ENCODE results near the gene VARS1.
"Not testable (repeated sequence)": the region's sequence is repeated elsewhere in the genome, so short reads cannot be mapped to it uniquely, and the experiment has no call there.

The VARS1 gene

DNA sequence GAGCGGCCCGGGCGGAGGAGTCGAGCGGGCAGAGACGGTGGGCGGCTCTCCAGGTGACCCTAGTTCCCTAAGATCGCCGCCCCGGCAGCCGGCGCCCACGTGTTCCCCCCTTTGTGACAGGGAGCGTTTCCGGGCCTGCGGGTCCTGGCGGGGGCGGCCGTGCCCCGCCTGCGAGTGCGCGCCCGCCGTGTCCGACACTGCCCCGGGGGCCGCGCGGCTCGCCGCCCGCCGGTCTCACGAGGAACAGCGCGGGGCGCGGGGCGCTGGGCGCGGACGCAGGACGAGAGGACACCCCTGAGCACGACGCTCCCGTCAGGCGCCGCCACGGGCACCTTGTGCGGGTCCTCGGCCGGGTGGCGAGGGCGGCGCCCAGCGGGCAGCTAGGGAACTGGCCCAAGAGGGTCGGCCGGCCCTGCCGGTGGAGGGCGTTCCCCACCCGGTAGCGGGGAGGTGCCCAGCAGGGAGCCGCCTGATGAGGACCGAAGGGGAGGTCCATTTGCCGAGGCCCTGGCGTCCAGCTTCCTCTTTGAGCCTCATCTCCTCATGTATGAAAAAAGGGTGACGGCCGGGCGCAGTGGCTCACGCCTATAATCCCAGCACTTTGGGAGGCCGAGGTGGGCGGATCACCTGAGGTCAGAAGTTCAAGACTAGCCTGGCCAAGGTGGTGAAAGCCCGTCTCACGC lies at the start of gene VARS1:
VARS1 (minus strand) TSS at position 137 of the 683 bp plus-strand sequence. CDS start 535 bp downstream, outside the sequence.
- DNase-seq (ENCODE audit: low spot score in 2 of 2) (peak; percentile 76 to 82), ATAC-seq (replicated peaks; ENCODE audit: extremely low read depth, poor library complexity, severe bottlenecking) (peak; percentile 80)
- no peaks in the 10 kb centered on the region for H3K27me3 Mint-ChIP-seq
- H3K4me3 Mint-ChIP-seq: peak within 1 kb of the TSS; percentile 98
- H3K4me1 Mint-ChIP-seq: peaks cover 38% of the 10 kb centered on the region
- H3K36me3 Mint-ChIP-seq (ENCODE audit: insufficient read depth): peaks cover 9% of the 10 kb centered on the region
- no peaks in the 10 kb centered on the region for H3K9me3 Mint-ChIP-seq
- H3K27ac Mint-ChIP-seq (ENCODE audit: low read depth): peak within 1 kb of the TSS; percentile 98

DNA sequence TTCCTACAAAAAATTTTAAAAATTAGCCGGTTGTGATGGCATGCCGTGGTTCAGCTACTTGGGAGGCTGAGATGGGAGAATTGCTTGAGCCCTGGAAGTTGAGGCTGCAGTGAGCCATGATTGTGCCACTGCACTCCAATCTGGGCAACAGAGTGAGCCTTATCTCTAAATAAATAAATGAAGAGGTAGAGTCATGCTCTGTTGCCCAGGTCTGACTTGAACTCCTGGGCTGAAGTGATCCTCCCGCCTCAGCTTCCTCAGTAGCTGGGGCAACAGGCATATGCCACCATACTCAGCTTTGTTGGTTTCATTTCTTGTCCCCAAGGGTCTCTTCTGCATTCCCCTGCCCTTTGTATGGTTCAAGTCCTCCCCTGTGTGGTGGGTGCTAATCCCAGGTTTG lies 49.0 kb upstream of the VARS1 start:
- H3K27me3 Mint-ChIP-seq: no peaks in the 10 kb centered on the region
- no peaks in the 10 kb centered on the region for H3K4me1 Mint-ChIP-seq
- no peak for DNase-seq (ENCODE audit: low spot score in 2 of 2)
- H3K36me3 Mint-ChIP-seq (ENCODE audit: insufficient read depth): peaks cover 26% of the 10 kb centered on the region
- H3K27ac Mint-ChIP-seq (ENCODE audit: low read depth): no peak overlapping the region
- no peak for ATAC-seq (replicated peaks; ENCODE audit: extremely low read depth, poor library complexity, severe bottlenecking)
- no peak overlapping the region for H3K4me3 Mint-ChIP-seq
- no peaks in the 10 kb centered on the region for H3K9me3 Mint-ChIP-seq

DNA sequence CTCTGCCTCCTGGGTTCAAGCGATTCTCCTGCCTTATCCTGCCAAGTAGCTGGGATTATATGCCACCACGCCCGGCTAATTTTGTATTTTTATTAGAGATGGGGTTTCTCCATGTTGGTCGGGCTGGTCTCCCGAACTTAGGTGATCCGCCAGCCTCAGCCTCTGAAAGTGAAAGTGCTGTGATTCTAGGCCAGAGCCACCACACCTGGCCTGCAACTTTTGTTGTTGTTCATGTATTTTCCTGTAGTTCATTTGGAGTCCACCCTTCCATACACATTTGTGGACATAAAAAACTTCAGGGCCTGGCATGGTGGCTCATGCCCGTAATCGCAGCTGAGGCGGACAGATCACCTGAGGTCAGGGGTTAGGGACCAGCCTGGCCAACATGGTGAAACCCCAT lies 46.5 kb upstream of the VARS1 start:
- H3K9me3 Mint-ChIP-seq: no peaks in the 10 kb centered on the region
- peaks cover 51% of the 10 kb centered on the region for H3K36me3 Mint-ChIP-seq (ENCODE audit: insufficient read depth)
- peaks cover 14% of the 10 kb centered on the region for H3K4me1 Mint-ChIP-seq
- no peak overlapping the region for H3K4me3 Mint-ChIP-seq
- H3K27me3 Mint-ChIP-seq: no peaks in the 10 kb centered on the region
- ATAC-seq (replicated peaks; ENCODE audit: extremely low read depth, poor library complexity, severe bottlenecking) (no peak), DNase-seq (ENCODE audit: low spot score in 2 of 2) (no peak)
- no peak overlapping the region for H3K27ac Mint-ChIP-seq (ENCODE audit: low read depth)

DNA sequence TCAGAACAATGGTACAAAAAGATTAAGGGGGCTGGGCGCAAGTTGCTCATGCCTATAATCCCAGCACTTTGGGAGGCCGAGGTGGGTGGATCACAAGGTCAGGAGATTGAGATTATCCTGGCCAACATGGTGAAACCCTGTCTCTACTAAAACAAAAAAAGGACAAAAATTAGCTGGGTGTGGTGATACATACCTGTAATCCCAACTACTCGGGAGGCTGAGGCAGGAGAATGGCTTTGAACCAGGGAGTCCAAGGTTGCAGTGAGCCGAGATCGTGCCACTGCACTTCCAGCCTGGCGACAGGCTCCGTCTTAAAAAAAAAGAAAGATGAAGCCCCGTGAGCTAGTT lies 44.2 kb upstream of the VARS1 start:
- H3K4me3 Mint-ChIP-seq; H3K27me3 Mint-ChIP-seq; DNase-seq (ENCODE audit: low spot score in 2 of 2); H3K9me3 Mint-ChIP-seq; ATAC-seq (replicated peaks; ENCODE audit: extremely low read depth, poor library complexity, severe bottlenecking); H3K27ac Mint-ChIP-seq (ENCODE audit: low read depth): not testable (repeated sequence)
- H3K36me3 Mint-ChIP-seq (ENCODE audit: insufficient read depth): peaks cover 64% of the 10 kb centered on the region
- H3K4me1 Mint-ChIP-seq: peaks cover 35% of the 10 kb centered on the region

DNA sequence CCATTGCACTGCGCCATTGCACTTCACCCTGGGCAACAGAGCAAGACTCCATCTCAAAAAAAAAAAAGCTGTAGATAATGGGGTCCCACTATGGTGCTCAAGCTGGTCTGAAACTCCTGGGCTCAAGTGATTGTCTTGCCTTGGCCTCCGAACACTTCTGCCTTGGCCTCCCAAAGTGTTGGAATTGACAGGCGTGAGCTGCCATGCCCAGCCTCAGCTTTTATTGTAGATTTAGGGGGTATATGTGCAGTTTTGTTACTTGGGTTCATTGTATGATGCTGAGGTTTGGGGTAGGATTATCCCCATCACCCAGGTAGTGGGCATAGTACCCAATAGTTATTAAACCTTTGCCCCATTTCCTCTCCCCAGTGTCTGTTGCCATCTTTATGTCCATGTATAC lies 43.4 kb upstream of the VARS1 start:
- Mint-ChIP-seq H3K36me3 (ENCODE audit: insufficient read depth) (peaks cover 70% of the 10 kb centered on the region), H3K9me3 (no peaks in the 10 kb centered on the region), H3K27ac (ENCODE audit: low read depth) (peak overlapping the region; percentile 99), H3K4me1 (peaks cover 38% of the 10 kb centered on the region), H3K4me3 (peak overlapping the region; percentile 29), H3K27me3 (no peaks in the 10 kb centered on the region)
- no peak for DNase-seq (ENCODE audit: low spot score in 2 of 2)
- no peak for ATAC-seq (replicated peaks; ENCODE audit: extremely low read depth, poor library complexity, severe bottlenecking)

DNA sequence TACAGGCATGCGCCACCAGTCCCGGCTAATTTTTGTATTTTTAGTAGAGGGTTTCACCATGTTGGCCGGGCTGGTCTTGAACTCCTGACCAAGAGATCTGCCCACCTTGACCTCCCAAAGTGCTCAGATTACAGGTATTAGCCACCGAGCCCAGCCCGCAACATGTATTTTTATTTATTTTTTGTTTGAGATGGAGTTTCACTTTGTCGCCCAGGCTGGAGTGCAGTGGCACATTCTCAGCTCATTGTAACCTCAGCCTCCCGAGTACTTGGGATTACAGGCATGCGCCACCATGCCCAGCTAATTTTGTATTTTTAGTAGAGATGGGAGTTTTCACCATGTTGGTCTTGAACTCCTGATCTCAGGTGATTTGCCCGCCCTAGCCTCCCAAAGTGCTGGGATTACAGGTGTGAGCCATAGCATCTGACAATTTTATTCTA lies 42.6 kb upstream of the VARS1 start:
- Mint-ChIP-seq H3K4me3 (peak overlapping the region; percentile 91), H3K27ac (ENCODE audit: low read depth) (peak overlapping the region; percentile 99), H3K4me1 (peaks cover 38% of the 10 kb centered on the region), H3K36me3 (ENCODE audit: insufficient read depth) (peaks cover 70% of the 10 kb centered on the region)
- H3K27me3 Mint-ChIP-seq; H3K9me3 Mint-ChIP-seq; ATAC-seq (replicated peaks; ENCODE audit: extremely low read depth, poor library complexity, severe bottlenecking); DNase-seq (ENCODE audit: low spot score in 2 of 2): not testable (repeated sequence)

DNA sequence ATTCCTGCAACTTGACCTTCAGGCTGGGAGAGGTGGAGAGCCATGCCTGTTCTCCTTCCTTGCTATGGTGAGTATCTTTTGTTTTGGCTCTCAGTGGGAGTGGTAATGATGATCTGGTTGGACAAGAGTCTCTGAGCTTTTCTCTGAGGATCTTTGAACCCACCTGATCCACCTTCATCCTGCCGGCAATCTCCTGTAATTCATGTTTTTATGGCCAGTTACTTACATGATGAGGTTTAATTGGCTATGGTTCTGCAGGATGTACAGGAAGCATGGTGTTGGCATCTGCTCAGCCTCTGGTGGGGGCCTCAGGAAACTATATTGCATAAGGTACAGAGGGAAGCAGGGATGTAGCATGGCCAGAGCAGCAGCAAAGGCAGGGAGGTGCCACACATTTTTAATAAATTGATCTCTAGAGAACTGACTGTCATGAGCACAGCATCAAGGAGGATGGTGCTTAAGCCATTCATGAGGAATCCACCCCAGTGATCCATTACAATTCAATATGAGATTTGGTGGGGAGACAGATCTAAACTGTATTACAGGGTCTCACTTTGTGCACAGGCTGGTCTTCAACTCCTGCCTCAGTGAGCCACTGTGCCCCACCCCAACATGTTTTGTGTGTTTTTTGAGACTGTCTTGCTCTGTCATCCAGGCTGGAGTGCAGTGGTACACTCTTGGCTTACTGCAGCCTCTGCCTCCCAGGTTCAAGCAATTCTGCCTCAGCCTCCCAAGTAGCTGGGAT lies 42.0 kb upstream of the VARS1 start:
- no peak for ATAC-seq (replicated peaks; ENCODE audit: extremely low read depth, poor library complexity, severe bottlenecking)
- no peak for DNase-seq (ENCODE audit: low spot score in 2 of 2)
- no peaks in the 10 kb centered on the region for H3K27me3 Mint-ChIP-seq
- peaks cover 38% of the 10 kb centered on the region for H3K4me1 Mint-ChIP-seq
- peak overlapping the region; percentile 91 for H3K4me3 Mint-ChIP-seq
- peak overlapping the region; percentile 99 for H3K27ac Mint-ChIP-seq (ENCODE audit: low read depth)
- H3K9me3 Mint-ChIP-seq: no peaks in the 10 kb centered on the region
- peaks cover 68% of the 10 kb centered on the region for H3K36me3 Mint-ChIP-seq (ENCODE audit: insufficient read depth)

DNA sequence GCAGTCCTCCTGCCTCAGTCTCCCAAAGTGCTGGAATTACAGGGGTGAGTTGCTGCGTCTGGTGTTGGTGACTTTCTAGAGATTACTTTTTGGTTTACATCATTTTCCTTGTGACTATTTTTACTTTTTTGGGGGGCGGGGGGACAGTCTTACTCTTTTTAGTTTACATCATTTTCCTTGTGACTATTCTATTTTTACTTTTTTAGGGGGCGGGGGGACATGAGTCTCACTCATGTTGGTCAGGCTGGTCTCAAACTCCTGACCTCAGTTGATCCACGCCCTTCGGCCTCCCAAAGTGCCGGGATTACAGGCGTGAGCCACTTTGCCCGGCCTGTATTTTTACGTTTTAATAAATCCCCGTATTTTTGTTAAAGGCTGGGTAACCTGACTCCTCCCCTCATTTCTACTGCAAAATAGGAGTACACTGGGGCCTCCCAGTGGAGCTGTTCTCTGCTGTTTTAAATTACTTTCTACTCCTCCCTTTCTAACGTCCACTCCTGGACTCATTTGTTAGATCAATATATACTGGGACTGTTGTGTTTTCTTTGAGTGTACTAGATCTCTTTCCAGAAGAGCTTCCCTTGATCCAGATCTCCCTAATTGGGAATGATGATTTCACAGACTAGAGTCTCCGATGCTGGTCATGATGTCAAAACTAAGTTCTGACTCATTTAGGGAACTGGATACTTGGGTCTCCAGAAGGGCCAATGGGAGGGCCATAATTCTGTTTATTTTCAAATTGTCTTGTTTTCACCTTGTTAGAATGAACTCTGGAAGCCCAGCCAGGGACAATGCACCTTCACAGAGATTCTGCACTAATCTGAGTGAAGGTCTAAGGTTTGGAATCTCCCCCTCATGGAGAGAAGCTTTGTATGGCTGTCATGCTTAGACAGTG lies 41.2 kb upstream of the VARS1 start:
- no peaks in the 10 kb centered on the region for H3K9me3 Mint-ChIP-seq
- no peaks in the 10 kb centered on the region for H3K27me3 Mint-ChIP-seq
- peak overlapping the region; percentile 99 for H3K27ac Mint-ChIP-seq (ENCODE audit: low read depth)
- ATAC-seq (replicated peaks; ENCODE audit: extremely low read depth, poor library complexity, severe bottlenecking) (no peak), DNase-seq (ENCODE audit: low spot score in 2 of 2) (no peak)
- peaks cover 68% of the 10 kb centered on the region for H3K36me3 Mint-ChIP-seq (ENCODE audit: insufficient read depth)
- H3K4me1 Mint-ChIP-seq: peaks cover 38% of the 10 kb centered on the region
- H3K4me3 Mint-ChIP-seq: peak overlapping the region; percentile 91

DNA sequence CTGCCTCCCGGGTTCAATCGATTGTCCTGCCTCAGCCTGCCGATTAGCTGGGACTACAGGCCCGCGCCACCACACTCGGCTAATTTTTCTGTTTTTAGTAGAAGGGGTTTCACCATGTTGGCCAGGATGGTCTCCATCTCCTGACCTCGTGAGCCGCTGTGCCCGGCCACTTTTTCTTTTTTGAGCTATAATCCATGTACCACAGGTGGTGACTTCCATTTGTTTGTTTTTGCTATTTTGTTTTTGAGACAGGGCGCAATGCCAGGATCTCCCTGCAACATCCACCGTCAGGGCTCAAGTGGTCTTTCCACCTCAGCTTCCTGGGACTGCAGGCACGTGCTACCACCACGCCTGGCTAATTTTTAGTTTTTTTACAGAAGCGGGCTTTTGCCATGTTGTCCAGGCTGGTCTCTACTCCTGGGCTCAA lies 40.5 kb upstream of the VARS1 start:
- Mint-ChIP-seq H3K4me3 (peak overlapping the region; percentile 91), H3K36me3 (ENCODE audit: insufficient read depth) (peaks cover 62% of the 10 kb centered on the region), H3K9me3 (no peaks in the 10 kb centered on the region), H3K27me3 (no peaks in the 10 kb centered on the region), H3K4me1 (peaks cover 38% of the 10 kb centered on the region), H3K27ac (ENCODE audit: low read depth) (peak overlapping the region; percentile 99)
- no peak for ATAC-seq (replicated peaks; ENCODE audit: extremely low read depth, poor library complexity, severe bottlenecking)
- DNase-seq (ENCODE audit: low spot score in 2 of 2): no peak

DNA sequence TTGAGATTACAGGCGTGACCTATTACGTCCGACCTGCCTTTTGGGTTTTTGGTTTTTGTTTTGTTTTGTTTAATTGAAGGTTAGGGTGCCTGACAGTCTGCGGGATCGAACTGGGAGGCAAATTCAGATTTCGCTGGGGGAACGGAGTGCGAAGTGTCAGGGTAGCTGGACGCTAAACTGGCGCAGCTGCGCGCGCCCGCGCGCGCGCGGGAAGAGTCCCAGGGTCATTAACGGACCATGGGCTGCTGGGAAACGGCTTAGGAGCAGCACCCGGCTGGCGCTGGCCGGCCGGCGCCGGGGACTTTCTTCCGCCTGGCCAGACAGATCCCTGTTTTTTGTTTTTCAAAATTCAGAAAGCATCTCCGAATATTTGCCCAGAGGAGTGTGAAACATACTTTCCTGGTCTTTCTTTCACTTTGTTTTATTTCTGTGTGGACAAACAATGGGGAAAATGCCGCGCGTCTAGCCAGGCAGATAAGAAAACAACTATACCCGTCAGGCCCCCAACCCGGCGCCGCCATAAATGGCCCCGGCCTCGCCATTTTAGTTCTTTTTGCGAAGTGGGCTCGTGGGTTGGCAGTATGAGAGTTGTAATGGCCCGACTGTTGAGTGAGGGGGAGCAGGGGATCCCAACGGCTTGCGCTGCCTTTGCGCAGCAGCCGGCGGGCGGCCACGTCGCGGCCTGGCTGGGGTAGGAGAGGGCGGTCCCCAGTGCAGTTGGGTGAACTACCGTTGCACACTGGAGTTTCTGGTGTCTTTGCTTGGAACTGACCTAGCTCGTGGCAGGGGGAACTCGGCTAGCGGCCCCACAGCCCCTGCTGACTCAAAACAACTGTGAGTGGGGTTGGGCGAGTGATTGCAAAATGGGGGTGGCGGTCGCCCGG lies 39.1 kb upstream of the VARS1 start:
- peak; percentile 54 for ATAC-seq (replicated peaks; ENCODE audit: extremely low read depth, poor library complexity, severe bottlenecking)
- Mint-ChIP-seq H3K4me3 (peak overlapping the region; percentile 91), H3K27me3 (no peaks in the 10 kb centered on the region), H3K4me1 (peaks cover 53% of the 10 kb centered on the region), H3K36me3 (ENCODE audit: insufficient read depth) (peaks cover 52% of the 10 kb centered on the region), H3K9me3 (no peaks in the 10 kb centered on the region), H3K27ac (ENCODE audit: low read depth) (peak overlapping the region; percentile 99)
- DNase-seq (ENCODE audit: low spot score in 2 of 2): peak; percentile 73 to 78

DNA sequence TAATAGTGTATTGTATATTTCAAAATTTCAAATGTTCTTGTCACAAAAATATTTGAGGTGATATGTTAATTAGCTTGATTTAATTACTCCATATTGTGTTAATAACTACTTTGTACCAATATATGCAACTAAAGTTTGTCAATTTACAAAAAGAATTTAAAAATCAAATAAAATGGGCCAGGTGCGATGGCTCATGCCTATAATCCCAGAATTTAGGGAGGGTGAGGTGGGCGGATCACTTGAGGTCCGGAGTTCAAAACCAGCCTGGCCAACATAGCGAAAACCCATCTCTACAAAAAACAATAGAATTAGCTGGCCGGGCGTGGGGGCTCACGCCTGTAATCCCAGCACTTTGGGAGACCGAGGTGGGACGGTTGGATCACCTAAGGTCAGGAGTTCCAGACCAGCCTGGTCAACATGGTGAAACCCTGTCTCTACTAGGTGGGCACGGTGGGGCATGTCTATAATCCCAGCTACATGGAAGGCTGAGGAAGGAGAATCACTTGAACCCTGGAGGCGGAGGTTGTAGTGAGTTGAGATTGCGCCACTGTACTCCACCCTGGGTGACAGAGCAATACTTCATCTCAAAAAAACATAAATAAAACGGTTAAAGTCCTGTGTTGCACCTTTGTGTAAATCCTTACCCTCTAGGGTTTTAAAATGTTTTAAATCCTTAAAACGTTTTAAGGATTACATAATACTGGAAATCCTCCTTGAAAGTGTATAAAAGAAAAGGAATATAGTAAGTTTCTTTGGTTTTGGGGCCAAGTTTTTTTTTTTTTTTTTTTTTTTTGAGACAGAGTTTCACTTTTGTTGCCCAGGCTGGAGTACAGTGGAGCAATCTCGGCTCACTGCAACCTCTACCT lies 36.0 kb upstream of the VARS1 start:
- no peak for DNase-seq (ENCODE audit: low spot score in 2 of 2)
- Mint-ChIP-seq H3K9me3 (no peaks in the 10 kb centered on the region), H3K4me1 (peaks cover 44% of the 10 kb centered on the region), H3K36me3 (ENCODE audit: insufficient read depth) (peaks cover 24% of the 10 kb centered on the region), H3K27ac (ENCODE audit: low read depth) (peak overlapping the region; percentile 55), H3K4me3 (peak overlapping the region; percentile 80), H3K27me3 (no peaks in the 10 kb centered on the region)
- no peak for ATAC-seq (replicated peaks; ENCODE audit: extremely low read depth, poor library complexity, severe bottlenecking)

All from central memory CD8-positive, alpha-beta T cell (primary cell).